Vein endothelial cell (primary cell): ENCODE results near the gene ZNF565. TPM values are rescaled to one million over a fixed set of nuclear protein-coding genes. Genes with fewer than 3 reads are reported as not detected.

ENCODE experiments used
- small RNA-seq: library from RNA; depleted of rRNA; stranded (forward); fragments of <200 nt; gene quantifications from one replicate; pipeline ENCODE3, GENCODE V24; 2012
- total RNA-seq: library from RNA; depleted of rRNA; stranded (reverse); fragments of >200 nt; gene quantifications from 2 replicates; pipeline ENCODE4 v1.2.3, GENCODE V29; 2012

Gene ZNF565
- total RNA-seq = 3.9 and 4.7 TPM in 2 replicates

DNA sequence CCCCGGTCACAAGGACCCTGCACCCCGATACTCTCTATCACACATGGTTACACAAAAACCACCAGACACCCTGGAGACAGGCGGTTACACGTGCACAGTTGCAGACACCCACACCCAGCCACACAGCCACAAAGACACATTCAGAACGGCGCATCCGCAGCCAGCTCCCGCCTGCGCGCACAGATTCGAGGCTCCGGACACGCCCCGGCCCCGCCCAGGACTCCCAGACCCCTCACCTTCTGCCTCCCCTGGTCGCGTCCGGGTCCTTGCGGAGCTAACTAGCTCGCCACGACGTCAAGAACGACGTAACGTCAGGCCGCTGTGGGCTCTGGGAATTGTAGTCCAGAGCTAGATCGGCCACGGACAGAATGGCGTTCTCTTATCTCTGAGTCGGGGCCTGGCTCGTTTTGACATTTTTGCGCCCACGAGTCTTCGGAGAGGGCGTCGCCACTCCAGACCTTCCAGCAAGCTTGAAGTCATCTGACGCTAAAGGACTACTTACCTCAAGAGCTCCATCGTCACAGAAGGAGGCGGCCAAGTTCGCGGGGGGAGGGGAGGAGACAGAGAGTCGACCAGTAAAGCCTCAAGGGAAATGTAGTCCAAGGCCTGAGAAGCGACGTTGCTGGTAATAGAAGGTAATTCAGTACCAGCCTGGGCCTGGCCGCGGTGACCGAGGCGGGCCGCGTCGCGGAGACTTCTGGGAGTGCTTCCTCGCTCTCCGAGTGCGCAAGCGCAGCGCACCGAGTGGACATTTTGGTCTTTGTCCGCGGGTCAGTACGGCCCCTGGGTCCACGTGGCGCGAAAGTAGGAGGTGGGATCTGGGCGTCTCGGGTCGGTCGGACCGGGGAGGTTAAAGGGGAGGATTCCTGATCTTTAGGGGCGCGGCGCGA, at the start of gene ZNF565, which contains the start of gene ZNF146:
ZNF565 (minus strand) TSS at position 280 of the 890 bp plus-strand sequence. CDS start 12,680 bp downstream, outside the sequence.
ZNF146 (plus strand) TSS at position 721 of the 890 bp plus-strand sequence. CDS start 21,335 bp downstream, outside the sequence.

GRCh38 chr19:36152352-36153091, 61.9 kb downstream of the ZNF565 start, which contains the start of gene COX7A1:
Gene COX7A1 (minus strand): TSS chr19:36152447. CDS start chr19:36152407, 40 bp downstream.

DNA sequence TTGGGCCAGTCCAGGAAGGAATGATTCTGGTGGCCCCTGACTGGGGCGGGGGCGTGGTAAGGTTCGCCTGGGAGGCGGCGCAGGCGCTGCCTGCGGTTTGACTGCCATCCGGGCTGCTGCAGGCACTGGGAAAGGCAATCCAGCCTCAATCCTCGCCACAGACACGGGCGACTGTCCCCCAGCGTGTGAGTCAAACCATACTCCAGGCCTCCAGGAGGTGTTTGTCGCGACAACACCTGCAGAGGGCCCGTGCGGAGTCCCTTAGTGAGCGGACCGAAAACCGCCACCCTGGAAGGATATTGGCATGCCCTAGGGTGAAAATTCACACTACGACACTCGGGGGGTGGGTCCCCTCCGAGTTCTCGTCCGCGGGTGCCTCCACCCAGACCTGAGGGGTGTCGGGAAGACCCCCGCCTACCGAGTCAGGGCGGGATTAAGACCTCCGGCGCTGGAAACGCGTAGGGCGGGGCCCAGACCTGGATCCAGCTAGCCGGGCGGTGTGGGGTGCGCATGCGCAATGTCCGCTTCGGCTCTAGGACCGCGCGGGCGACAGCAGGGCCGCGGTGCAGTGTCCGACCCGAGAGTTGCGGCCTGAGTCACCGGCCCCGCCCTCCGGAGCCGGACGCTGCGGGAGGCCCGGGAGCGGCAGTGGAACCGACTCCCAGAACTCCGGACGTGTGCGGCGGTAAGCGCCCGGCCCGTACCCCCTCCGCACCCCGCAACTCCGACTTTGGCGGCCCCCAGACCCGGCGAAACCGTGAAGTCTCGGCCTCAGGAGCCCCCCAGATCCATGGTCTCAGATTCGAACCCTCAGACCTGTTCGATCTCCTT, 74.8 kb downstream of the ZNF565 start, which contains the start of gene CAPNS1:
CAPNS1 (plus strand) TSS at position 594 of the 831 bp plus-strand sequence. CDS start 946 bp downstream, outside the sequence.

Small RNA genes within 50 kb of the gene (small RNA-seq; reads per million reads assigned to genes)
- not detected for gene RF00019

Other genes with a start within 250 kb of the ZNF565 start
- 12.7 and 13.4 TPM in 2 replicates for gene SDHAF1, start 219.5 kb downstream of the ZNF565 start, total RNA-seq
- 0.19 TPM in 1 of 2 replicates, not detected in the other for gene SYNE4, start 205.9 kb downstream of the ZNF565 start, total RNA-seq
- gene ALKBH6, start 200.5 kb downstream of the ZNF565 start, total RNA-seq = 11.3 and 14.0 TPM in 2 replicates
- gene CLIP3, start 181.8 kb downstream of the ZNF565 start, total RNA-seq = 4.0 and 5.6 TPM in 2 replicates
- 1.3 and 1.6 TPM in 2 replicates for gene THAP8, start 160.4 kb downstream of the ZNF565 start, total RNA-seq
- 5.2 and 6.5 TPM in 2 replicates for gene WDR62, start 159.8 kb downstream of the ZNF565 start, total RNA-seq
- not detected in 2 replicates for gene OVOL3, start 103.5 kb downstream of the ZNF565 start, total RNA-seq
- gene POLR2I, start 99.8 kb downstream of the ZNF565 start, total RNA-seq = 26.5 and 37.2 TPM in 2 replicates
- gene TBCB, start 99.2 kb downstream of the ZNF565 start, total RNA-seq = 136 and 145 TPM in 2 replicates
- gene CAPNS1, start 74.6 kb downstream of the ZNF565 start, total RNA-seq = 405 and 525 TPM in 2 replicates
- gene COX7A1, start 62.2 kb downstream of the ZNF565 start, total RNA-seq = 5.9 and 9.5 TPM in 2 replicates
- gene ZNF146, start 441 bp upstream of the ZNF565 start, total RNA-seq = 107 and 136 TPM in 2 replicates
- 2.0 and 3.4 TPM in 2 replicates for gene ZFP14, start 164.5 kb upstream of the ZNF565 start, total RNA-seq
- 4.6 and 4.9 TPM in 2 replicates for gene ZFP82, start 204.0 kb upstream of the ZNF565 start, total RNA-seq